Gastroesophageal sphincter (tissue), 4 donors: ENCODE results near the gene FHOD3. TPM values are rescaled to one million over a fixed set of nuclear protein-coding genes. Genes with fewer than 3 reads are reported as not detected.

Experiments
- ATAC-seq: fragments of 150-250 bp; one replicate; pipeline ENCODE4 v1.9.1; 2016; ENCODE audit warnings: mild to moderate bottlenecking, moderate library complexity
- H3K27ac ChIP-seq, 4 donors: fragments of 200-600 bp; sonication (generic) in 3 of 4; 1 replicate in 3 of 4; 2 replicates in 1 of 4; pipeline ENCODE4 v1.5.1; 2016 to 2019
- H3K27me3 ChIP-seq: fragments of 200-600 bp; sonication (generic); one replicate; pipeline ENCODE4 v1.5.1; 2019
- H3K36me3 ChIP-seq, 2 donors: fragments of 200-600 bp; sonication (generic); one replicate each; pipeline ENCODE4 v1.5.1; 2019; ENCODE audit warnings: control low read depth in 1 of 2
- H3K4me1 ChIP-seq, 3 donors: fragments of 200-600 bp; sonication (generic); 1 replicate in 2 of 3; 2 replicates in 1 of 3; pipeline ENCODE4 v1.5.1; 2016 to 2019; ENCODE audit warnings: control low read depth in 2 of 3
- H3K4me3 ChIP-seq, 2 donors: fragments of 200-600 bp; sonication (generic); one replicate each; pipeline ENCODE4 v1.5.1; 2019; ENCODE audit warnings: mild to moderate bottlenecking in 1 of 2, moderate library complexity in 1 of 2
- H3K9me3 ChIP-seq, 3 donors: fragments of 200-600 bp; sonication (generic); one replicate each; pipeline ENCODE4 v1.5.1; 2017 to 2019; ENCODE audit warnings: control low read depth in 2 of 3
- EP300 ChIP-seq: sonication (generic); formaldehyde crosslinking; IDR thresholded peaks from one replicate; pipeline ENCODE4 v1.6.1; 2017; ENCODE audit warnings: antibody characterized with exemption, mild to moderate bottlenecking
- POLR2A ChIP-seq, 2 donors: fragments of 450-650 bp; IDR thresholded peaks; one replicate each; pipeline ENCODE4 v1.6.1; 2017; ENCODE audit warnings: antibody characterized with exemption in 2 of 2, mild to moderate bottlenecking in 2 of 2, moderate library complexity in 1 of 2
- POLR2AphosphoS5 ChIP-seq: sonication (generic); formaldehyde crosslinking; IDR thresholded peaks from one replicate; pipeline ENCODE4 v1.6.1; 2017; ENCODE audit warnings: antibody characterized with exemption
- WGBS, 2 donors: methylation state at CpG; one replicate each; pipeline ENCODE4 v1.1.5; 2018; ENCODE audit warnings: low coverage in 1 of 2; 5-methylcytosine and 5-hydroxymethylcytosine counted together
- total RNA-seq, 4 donors: library from RNA; depleted of rRNA; stranded (reverse); fragments of >200 nt; gene quantifications; one replicate each; pipeline ENCODE4 v1.1.0, GENCODE V29; 2016
- TF ChIP-seq, protein P1 (sequence below), 4 experiments: fragments of 200-600 bp in 2 of 4; fragments of 450-650 bp in 2 of 4; sonication (generic) in 1 of 4; IDR thresholded peaks; one replicate each; pipeline ENCODE4 v1.5.1; 2017 to 2019; ENCODE audit warnings: antibody characterized with exemption in 4 of 4, mild to moderate bottlenecking in 2 of 4, moderate library complexity in 2 of 4

FHOD3 gene
- total RNA-seq, 4 donors from 2014 or later = 18.4 to 36.7 (median 30.4) TPM

DNA sequence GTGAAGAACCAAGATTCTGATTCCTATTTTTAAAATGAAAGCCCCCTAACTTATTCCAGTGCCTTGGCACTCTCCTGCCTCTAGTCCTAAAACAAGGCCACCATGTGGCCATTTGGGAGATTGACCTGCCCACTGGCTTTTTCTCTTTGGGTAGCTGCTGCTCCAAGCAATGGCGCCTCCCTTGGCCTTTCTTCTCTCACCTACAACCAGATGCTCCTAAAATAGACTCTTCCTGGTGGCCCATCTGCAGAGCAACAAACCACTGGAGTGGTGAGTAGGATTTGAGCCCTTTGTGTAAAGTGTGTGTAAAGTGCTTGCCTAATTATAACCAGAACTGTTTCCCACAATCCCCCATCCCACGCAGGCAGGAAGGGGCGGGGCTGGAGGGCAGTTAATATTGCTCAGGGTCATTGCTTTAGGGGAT, 114.2 kb downstream of the FHOD3 start:
- Histone ChIP-seq H3K36me3 (no peaks in the 10 kb centered on the region), H3K9me3 (no peaks in the 10 kb centered on the region), H3K4me1 (peaks cover 0 to 15% (median 0%) of the 10 kb centered on the region in 3 donors), H3K27me3 (no peaks in the 10 kb centered on the region), H3K4me3 (no peak overlapping the region), H3K27ac (no peak overlapping the region)
- no peak for ATAC-seq
- WGBS, 2 donors = 100% methylated on average over 1 of the region's 3 CpGs; no CpG with 5 or more reads in 1 of the 2 donors
- no peak for TF ChIP-seq POLR2A (IDR thresholded peaks at IDR 0.05)
- TF ChIP-seq, protein P1, sequence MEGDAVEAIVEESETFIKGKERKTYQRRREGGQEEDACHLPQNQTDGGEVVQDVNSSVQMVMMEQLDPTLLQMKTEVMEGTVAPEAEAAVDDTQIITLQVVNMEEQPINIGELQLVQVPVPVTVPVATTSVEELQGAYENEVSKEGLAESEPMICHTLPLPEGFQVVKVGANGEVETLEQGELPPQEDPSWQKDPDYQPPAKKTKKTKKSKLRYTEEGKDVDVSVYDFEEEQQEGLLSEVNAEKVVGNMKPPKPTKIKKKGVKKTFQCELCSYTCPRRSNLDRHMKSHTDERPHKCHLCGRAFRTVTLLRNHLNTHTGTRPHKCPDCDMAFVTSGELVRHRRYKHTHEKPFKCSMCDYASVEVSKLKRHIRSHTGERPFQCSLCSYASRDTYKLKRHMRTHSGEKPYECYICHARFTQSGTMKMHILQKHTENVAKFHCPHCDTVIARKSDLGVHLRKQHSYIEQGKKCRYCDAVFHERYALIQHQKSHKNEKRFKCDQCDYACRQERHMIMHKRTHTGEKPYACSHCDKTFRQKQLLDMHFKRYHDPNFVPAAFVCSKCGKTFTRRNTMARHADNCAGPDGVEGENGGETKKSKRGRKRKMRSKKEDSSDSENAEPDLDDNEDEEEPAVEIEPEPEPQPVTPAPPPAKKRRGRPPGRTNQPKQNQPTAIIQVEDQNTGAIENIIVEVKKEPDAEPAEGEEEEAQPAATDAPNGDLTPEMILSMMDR (IDR thresholded peaks at IDR 0.05) = no peak
- no peak for TF ChIP-seq EP300
- TF ChIP-seq POLR2AphosphoS5 = no peak

- Histone ChIP-seq H3K9me3 (no peaks in the 10 kb centered on the region), H3K27me3 (no peaks in the 10 kb centered on the region), H3K27ac (no peak overlapping the region), H3K36me3 (no peaks in the 10 kb centered on the region), H3K4me3 (no peak overlapping the region), H3K4me1 (peaks cover 0 to 15% (median 0%) of the 10 kb centered on the region in 3 donors)
- TF ChIP-seq, protein P1 (IDR thresholded peaks at IDR 0.05) = no peak
- TF ChIP-seq EP300 = no peak
- no peak for TF ChIP-seq POLR2A (IDR thresholded peaks at IDR 0.05)
- TF ChIP-seq POLR2AphosphoS5 = no peak
- WGBS, 2 donors = 94 to 100% methylated on average over 1 of the region's 1 CpG
- no peak for ATAC-seq
Observed at GRCh38 chr18:36412778-36413177, 115.3 kb downstream of the FHOD3 start.

DNA sequence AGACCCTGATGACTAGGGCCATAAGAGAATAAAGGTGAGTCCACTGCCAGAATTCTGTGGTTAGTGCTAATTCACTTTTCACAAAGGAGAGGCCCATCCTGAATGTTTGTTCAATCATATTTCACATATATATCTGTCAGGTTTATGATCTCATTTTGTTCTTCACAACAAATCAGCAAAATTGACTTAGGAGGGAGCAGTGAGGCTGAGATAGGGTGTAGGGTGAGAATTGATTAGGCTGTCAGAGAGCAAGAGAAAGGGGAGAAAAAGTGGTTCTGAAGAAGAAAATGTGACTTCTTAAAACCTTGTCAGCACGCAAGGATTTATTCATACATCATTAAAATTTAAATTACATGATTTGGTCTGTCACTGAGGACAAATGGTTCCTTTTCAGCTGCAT, 117.7 kb downstream of the FHOD3 start:
- Histone ChIP-seq H3K4me3 (no peak overlapping the region), H3K4me1 (peaks cover 0 to 28% (median 0%) of the 10 kb centered on the region in 3 donors), H3K27ac (no peak overlapping the region), H3K27me3 (no peaks in the 10 kb centered on the region), H3K9me3 (no peaks in the 10 kb centered on the region), H3K36me3 (no peaks in the 10 kb centered on the region)
- no peak for TF ChIP-seq POLR2A (IDR thresholded peaks at IDR 0.05)
- TF ChIP-seq, protein P1 (IDR thresholded peaks at IDR 0.05) = no peak
- no peak for TF ChIP-seq POLR2AphosphoS5
- TF ChIP-seq EP300 = no peak
- ATAC-seq = no peak
- 30 to 67% methylated on average over 1 of the region's 1 CpG for WGBS, 2 donors

DNA sequence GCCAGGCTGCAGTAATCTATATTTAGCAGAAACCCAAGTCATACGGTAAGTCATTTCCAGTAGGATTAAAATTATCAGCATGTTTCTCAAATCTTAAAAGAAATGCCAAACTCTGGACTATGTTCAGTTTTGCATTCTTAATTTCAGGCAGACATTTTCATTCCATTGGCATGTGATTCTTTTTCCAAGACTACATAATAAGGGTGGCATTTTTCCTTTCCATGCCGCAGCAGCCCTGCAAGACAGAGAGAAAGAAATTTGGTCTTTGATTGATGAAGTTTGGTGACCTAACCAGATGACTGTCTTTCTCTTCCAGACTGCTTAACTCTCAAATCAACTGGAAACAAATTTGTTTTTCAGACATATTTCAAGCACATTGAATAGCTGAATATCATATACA, 118.1 kb downstream of the FHOD3 start:
- Histone ChIP-seq H3K4me1 (peaks cover 0 to 32% (median 0%) of the 10 kb centered on the region in 3 donors), H3K36me3 (no peaks in the 10 kb centered on the region), H3K27me3 (no peaks in the 10 kb centered on the region), H3K4me3 (no peak overlapping the region), H3K27ac (no peak overlapping the region), H3K9me3 (no peaks in the 10 kb centered on the region)
- peak; percentile 13 for ATAC-seq
- WGBS, 2 donors = 19 to 26% methylated on average over 2 of the region's 2 CpGs
- TF ChIP-seq, protein P1 (IDR thresholded peaks at IDR 0.05) = no peak
- TF ChIP-seq POLR2AphosphoS5 = peak; percentile 10

- Histone ChIP-seq H3K27me3 (no peaks in the 10 kb centered on the region), H3K36me3 (no peaks in the 10 kb centered on the region), H3K4me3 (no peak overlapping the region), H3K9me3 (no peaks in the 10 kb centered on the region), H3K27ac (peak overlapping the region in 1 of 4 donors; percentile 32), H3K4me1 (peaks cover 0 to 36% (median 3%) of the 10 kb centered on the region in 3 donors)
- TF ChIP-seq POLR2A (IDR thresholded peaks at IDR 0.05) (no peak), EP300 (no peak), POLR2AphosphoS5 (no peak)
- TF ChIP-seq, protein P1 (IDR thresholded peaks at IDR 0.05) = no peak
- ATAC-seq = peak; percentile 22
- 85 to 91% methylated on average over 1 to 3 of the region's 3 CpGs for WGBS, 2 donors
Observed at GRCh38 chr18:36419188-36419899, 121.8 kb downstream of the FHOD3 start.
